Transverse colon (tissue), 3 donors: Measurements from ENCODE around the gene RAD51AP2.

Experiments used
- CTCF ChIP-seq, 5 experiments: fragments of 200-600 bp in 3 of 5; fragments of 450-650 bp in 2 of 5; sonication (generic) in 3 of 5; IDR thresholded peaks; 1 replicate in 2 of 5; 2 replicates in 3 of 5; pipeline ENCODE4 v1.5.1; 2016 to 2017; ENCODE audit warnings: antibody characterized with exemption in 5 of 5, inconsistent platforms in 3 of 5, mild to moderate bottlenecking in 2 of 5, moderate library complexity in 1 of 5
- EP300 ChIP-seq: sonication (generic); formaldehyde crosslinking; IDR thresholded peaks from one replicate; pipeline ENCODE4 v1.6.1; 2017; ENCODE audit warnings: antibody characterized with exemption, low read depth
- POLR2A ChIP-seq: fragments of 450-650 bp; IDR thresholded peaks from one replicate; pipeline ENCODE4 v1.6.1; 2016; ENCODE audit warnings: antibody characterized with exemption, mild to moderate bottlenecking, moderate library complexity

GRCh38 chr2:17547737-17548136, 29.5 kb upstream of the RAD51AP2 start:
- TF ChIP-seq CTCF (IDR thresholded peaks at IDR 0.05) (no peak), POLR2A (no peak), EP300 (no peak)
